Body of pancreas (tissue), 4 donors: ENCODE results near the gene AGRN. TPM values are rescaled to one million over a fixed set of nuclear protein-coding genes. Genes with fewer than 3 reads are reported as not detected.

Source experiments
- ATAC-seq: fragments of 150-250 bp; one replicate; pipeline ENCODE4 v1.9.1; 2016
- DNase-seq, 4 donors: peaks; one replicate each; pipeline ENCODE4 v3.0.0-alpha.2; 2019
- H3K27ac ChIP-seq, 4 donors: fragments of 200-600 bp; sonication (generic); 1 replicate in 3 of 4; 2 replicates in 1 of 4; pipeline versions ENCODE4 v1.5.1 to v1.6.1; 2016 to 2019; ENCODE audit warnings: mild to moderate bottlenecking in 1 of 4, mixed read lengths in 1 of 4, moderate library complexity in 1 of 4
- H3K27me3 ChIP-seq, 2 donors: fragments of 200-600 bp; sonication (generic); one replicate each; pipeline ENCODE4 v1.6.0; 2016; ENCODE audit warnings: mild to moderate bottlenecking in 1 of 2
- H3K36me3 ChIP-seq, 2 donors: fragments of 200-600 bp; sonication (generic); replicated peaks in 1 of 2; 2 replicates each; pipeline ENCODE4 v1.5.1; 2016; ENCODE audit warnings: low read depth in 2 of 2; ENCODE audit not compliant: insufficient read depth in 1 of 2
- H3K4me1 ChIP-seq: fragments of 200-600 bp; sonication (generic); one replicate; pipeline ENCODE4 v1.6.0; 2016
- H3K4me3 ChIP-seq, 2 donors: fragments of 200-600 bp; sonication (generic); 1 replicate in 1 of 2; 2 replicates in 1 of 2; pipeline ENCODE4 v1.5.1; 2016 to 2019
- H3K9me3 ChIP-seq, 3 donors: fragments of 200-600 bp; sonication (generic); 1 replicate in 2 of 3; 2 replicates in 1 of 3; pipeline ENCODE4 v1.5.1; 2016
- POLR2A ChIP-seq, 3 donors: fragments of 450-650 bp; IDR thresholded peaks; one replicate each; pipeline ENCODE4 v1.6.1; 2016; ENCODE audit warnings: antibody characterized with exemption in 3 of 3, mild to moderate bottlenecking in 2 of 3
- WGBS, 2 donors: methylation state at CpG; one replicate each; pipeline ENCODE4 v1.1.5; 2017; 5-methylcytosine and 5-hydroxymethylcytosine counted together
- intact Hi-C: fragments of 100-400 bp; cut with DNase I; formaldehyde crosslinking; loops from one replicate; pipeline ENCODE4 v1.15.1; 2023
- total RNA-seq, 2 donors: library from RNA; depleted of rRNA; stranded (reverse); fragments of >200 nt; gene quantifications; one replicate each; pipeline ENCODE4 v1.1.0, GENCODE V29; 2016
- TF ChIP-seq, protein P1 (sequence below), 7 experiments: fragments of 450-650 bp in 4 of 7; fragments of 200-600 bp in 3 of 7; sonication (generic) in 3 of 7; IDR thresholded peaks; one replicate each; pipeline ENCODE4 v1.5.1; 2016 to 2019; ENCODE audit warnings: antibody characterized with exemption in 7 of 7

The AGRN gene
- total RNA-seq, 2 donors from 2014 or later = 85.1 to 241 TPM

DNA sequence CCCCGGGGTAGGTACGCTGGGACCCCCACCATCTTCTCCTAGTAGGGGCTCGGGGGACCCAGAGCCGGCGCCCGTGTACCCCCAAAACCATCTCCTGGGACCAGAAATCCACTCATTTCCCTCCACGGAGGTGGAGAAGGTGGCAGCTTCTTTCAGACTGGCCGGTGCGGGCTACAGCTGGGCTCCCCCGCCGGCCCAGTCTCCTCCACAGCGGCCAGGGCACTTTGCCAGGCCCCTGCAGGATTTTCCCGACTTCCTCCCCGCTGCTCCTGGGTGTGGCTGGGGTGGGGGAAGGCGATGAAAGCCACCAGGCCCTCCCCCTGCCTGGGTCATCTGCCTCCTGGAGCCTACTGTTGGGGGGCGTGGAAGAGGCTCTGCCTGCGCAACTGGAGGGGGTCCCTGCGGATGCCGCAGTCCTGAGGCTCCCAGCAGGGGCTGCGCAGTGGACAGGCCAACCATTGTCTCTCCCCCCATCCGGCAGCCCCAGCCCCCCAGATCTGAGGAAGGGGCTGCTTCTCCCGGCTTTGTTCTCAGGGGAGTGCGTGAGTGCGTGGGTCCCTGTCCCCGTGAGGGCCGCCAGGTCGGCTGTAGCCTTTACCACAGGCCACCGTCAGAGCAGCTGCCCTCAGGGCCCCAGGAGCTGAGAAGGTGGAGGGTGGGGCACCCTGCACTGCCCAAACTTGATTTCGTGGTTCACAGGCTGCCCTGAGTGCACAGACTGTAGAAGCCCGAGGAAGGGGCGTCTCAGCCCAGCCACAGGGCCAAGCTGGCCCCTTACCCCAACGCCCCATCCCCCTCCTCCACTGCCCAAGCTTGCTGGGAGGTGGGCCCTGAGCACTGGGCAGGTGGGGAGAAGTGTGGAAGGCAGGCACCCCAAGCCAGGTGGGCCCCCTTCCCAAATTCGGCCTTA is 1.3 kb downstream of the AGRN start:
- H3K9me3 ChIP-seq = no peaks in the 10 kb centered on the region
- H3K4me3 ChIP-seq = peak overlapping the region in 1 of 2 donors; percentile 65
- peaks cover 62% of the 10 kb centered on the region for H3K4me1 ChIP-seq
- peak in 2 of 3 donors; percentile 41 to 50 for TF ChIP-seq POLR2A (IDR thresholded peaks at IDR 0.05)
- TF ChIP-seq, protein P1, sequence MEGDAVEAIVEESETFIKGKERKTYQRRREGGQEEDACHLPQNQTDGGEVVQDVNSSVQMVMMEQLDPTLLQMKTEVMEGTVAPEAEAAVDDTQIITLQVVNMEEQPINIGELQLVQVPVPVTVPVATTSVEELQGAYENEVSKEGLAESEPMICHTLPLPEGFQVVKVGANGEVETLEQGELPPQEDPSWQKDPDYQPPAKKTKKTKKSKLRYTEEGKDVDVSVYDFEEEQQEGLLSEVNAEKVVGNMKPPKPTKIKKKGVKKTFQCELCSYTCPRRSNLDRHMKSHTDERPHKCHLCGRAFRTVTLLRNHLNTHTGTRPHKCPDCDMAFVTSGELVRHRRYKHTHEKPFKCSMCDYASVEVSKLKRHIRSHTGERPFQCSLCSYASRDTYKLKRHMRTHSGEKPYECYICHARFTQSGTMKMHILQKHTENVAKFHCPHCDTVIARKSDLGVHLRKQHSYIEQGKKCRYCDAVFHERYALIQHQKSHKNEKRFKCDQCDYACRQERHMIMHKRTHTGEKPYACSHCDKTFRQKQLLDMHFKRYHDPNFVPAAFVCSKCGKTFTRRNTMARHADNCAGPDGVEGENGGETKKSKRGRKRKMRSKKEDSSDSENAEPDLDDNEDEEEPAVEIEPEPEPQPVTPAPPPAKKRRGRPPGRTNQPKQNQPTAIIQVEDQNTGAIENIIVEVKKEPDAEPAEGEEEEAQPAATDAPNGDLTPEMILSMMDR (IDR thresholded peaks at IDR 0.05) = no peak
- H3K27me3 ChIP-seq = no peaks in the 10 kb centered on the region
- no peaks in the 10 kb centered on the region for H3K36me3 ChIP-seq
- H3K27ac ChIP-seq = peak overlapping the region; percentile 80 to 93 (median 90)
- 35 to 63% methylated on average over 1 to 30 of the region's 33 CpGs for WGBS, 2 donors
- ATAC-seq (no peak), DNase-seq (peak; percentile 62 to 76 (median 67))
- intact Hi-C loops = no loop called here

DNA sequence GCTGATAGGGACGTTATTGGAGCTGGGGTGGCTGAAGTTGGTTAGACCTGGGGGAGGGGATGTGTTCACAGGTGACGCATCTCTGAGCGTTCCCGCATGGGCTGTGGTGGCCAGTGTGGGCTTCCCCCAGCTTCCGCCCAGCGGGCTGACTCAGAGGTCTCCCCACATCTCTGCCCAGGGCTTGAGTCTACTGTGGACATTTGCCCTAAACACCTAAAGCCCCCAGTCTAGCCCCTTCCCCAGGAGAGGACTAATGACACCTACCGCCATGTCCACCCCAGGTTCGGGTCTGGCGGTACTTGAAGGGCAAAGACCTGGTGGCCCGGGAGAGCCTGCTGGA is 2.0 kb downstream of the AGRN start:
- 78 to 88% methylated on average over 5 to 8 of the region's 10 CpGs for WGBS, 2 donors
- H3K27ac ChIP-seq = peak overlapping the region; percentile 80 to 93 (median 90)
- no peak overlapping the region for H3K4me3 ChIP-seq

DNA sequence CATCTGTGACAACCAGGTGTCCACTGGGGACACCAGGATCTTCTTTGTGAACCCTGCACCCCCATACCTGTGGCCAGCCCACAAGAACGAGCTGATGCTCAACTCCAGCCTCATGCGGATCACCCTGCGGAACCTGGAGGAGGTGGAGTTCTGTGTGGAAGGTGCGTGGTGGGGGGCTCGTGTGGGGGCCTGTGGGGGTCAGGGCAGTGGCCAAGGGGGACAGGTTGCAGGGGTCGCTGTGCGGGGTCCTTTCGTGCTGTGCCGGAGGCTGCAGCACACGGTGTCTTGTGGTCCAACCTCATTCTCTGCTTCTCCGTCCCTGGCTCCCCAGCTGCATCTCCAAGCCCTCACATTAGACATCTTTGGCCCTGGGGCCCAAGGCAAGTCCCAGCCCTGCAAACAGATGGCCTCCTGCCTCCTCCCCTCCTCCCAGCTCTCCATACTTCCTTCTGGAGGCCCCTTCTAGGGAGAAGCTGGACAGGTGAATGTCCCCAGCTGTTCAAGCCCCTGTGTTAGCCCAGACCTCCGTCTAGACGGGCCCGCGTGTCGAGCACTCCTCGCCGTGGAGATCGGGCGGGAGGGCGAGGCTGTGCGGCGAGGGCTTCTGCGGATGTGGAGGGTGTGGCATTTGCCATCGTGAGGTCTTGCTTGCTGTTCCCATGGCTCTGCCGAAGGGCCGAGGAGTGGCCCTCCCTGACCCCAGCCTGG is 2.5 kb downstream of the AGRN start:
- H3K4me3 ChIP-seq = no peak overlapping the region
- WGBS, 2 donors = 40 to 86% methylated on average over 2 to 21 of the region's 27 CpGs
- no peaks in the 10 kb centered on the region for H3K9me3 ChIP-seq
- no peaks in the 10 kb centered on the region for H3K36me3 ChIP-seq
- no peak for DNase-seq
- H3K27me3 ChIP-seq = no peaks in the 10 kb centered on the region
- intact Hi-C loops = no loop called here
- H3K4me1 ChIP-seq = peaks cover 65% of the 10 kb centered on the region
- no peak for TF ChIP-seq POLR2A (IDR thresholded peaks at IDR 0.05)
- TF ChIP-seq, protein P1 (IDR thresholded peaks at IDR 0.05) = no peak
- peak overlapping the region in 1 of 4 donors; percentile 92 for H3K27ac ChIP-seq
- no peak for ATAC-seq

More for the DNA sequence above, 2.0 kb downstream of the AGRN start:
- H3K9me3 ChIP-seq = no peaks in the 10 kb centered on the region
- H3K36me3 ChIP-seq = no peaks in the 10 kb centered on the region
- TF ChIP-seq, protein P1 (IDR thresholded peaks at IDR 0.05) = no peak
- TF ChIP-seq POLR2A (IDR thresholded peaks at IDR 0.05) = no peak
- no peak for ATAC-seq
- no peaks in the 10 kb centered on the region for H3K27me3 ChIP-seq
- H3K4me1 ChIP-seq = peaks cover 65% of the 10 kb centered on the region
- no peak for DNase-seq
- intact Hi-C loops = no loop called here

DNA sequence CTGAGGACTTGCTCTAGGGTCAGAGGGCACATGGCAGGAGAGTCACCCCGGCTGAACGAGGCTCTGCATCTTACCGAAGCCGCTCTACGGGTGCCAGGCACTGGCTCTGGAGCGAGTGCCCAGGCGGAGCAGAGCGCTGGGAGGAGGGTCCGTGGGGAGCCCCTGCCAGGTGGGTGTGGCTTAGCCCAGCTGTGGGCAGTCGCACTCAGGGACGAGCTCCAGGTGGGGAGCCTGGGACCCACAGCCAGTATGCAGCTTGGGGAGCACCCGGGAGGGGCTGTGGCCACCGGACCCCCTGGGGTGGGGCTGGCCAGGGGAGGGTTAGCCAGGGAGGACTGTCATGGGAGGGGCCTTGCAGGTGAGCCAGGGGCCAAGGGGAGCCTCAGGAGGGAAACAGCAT is 3.8 kb downstream of the AGRN start:
- Histone ChIP-seq H3K4me1 (peaks cover 65% of the 10 kb centered on the region), H3K4me3 (no peak overlapping the region), H3K27me3 (no peaks in the 10 kb centered on the region), H3K27ac (peak overlapping the region; percentile 62 to 92 (median 86)), H3K9me3 (no peaks in the 10 kb centered on the region), H3K36me3 (no peaks in the 10 kb centered on the region)
- WGBS, 2 donors = 59 to 63% methylated on average over 6 to 7 of the region's 13 CpGs
- intact Hi-C loops = no loop called here
- peak in 1 of 3 donors; percentile 16 for TF ChIP-seq POLR2A (IDR thresholded peaks at IDR 0.05)
- TF ChIP-seq, protein P1 (IDR thresholded peaks at IDR 0.05) = no peak
- no peak for ATAC-seq
- peak in 2 of 4 donors; percentile 53 to 58 for DNase-seq
